OCI-LY3 (cell line): ENCODE data around the gene SPOPL.

Source experiments
- EZH2phosphoT487 ChIP-seq: fragments of 200-600 bp; shearing (Covaris generic); IDR thresholded peaks from 2 replicates; pipeline ENCODE4 v1.6.1; 2018; ENCODE audit warnings: antibody characterized with exemption, mixed run types, low read depth
- TF ChIP-seq, protein P1 (sequence below): fragments of 200-600, 300-600 bp; sonication (generic); IDR thresholded peaks from 2 replicates; pipeline ENCODE4 v1.5.1; 2014; ENCODE audit warnings: antibody characterized with exemption, low read length, low read depth

DNA sequence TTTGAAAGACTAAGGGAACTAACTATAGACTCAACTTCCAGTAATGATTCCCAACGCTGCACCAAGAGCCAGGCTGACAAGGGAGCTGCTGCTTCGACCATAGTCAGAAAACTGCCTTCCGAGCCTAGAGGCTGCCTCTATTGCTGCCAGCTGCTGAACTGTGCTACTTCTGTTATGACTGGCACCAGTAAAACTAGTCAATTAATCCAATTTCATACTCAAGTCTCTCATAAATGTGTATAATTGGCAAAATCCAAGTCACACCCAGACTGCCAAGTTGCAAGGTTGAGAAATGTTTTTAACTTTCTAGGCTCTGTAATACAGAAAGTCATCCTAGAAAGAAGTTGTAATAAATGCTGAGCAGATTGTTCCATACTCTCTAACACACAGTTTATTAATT, 117.4 kb downstream of the SPOPL start:
- TF ChIP-seq, protein P1, sequence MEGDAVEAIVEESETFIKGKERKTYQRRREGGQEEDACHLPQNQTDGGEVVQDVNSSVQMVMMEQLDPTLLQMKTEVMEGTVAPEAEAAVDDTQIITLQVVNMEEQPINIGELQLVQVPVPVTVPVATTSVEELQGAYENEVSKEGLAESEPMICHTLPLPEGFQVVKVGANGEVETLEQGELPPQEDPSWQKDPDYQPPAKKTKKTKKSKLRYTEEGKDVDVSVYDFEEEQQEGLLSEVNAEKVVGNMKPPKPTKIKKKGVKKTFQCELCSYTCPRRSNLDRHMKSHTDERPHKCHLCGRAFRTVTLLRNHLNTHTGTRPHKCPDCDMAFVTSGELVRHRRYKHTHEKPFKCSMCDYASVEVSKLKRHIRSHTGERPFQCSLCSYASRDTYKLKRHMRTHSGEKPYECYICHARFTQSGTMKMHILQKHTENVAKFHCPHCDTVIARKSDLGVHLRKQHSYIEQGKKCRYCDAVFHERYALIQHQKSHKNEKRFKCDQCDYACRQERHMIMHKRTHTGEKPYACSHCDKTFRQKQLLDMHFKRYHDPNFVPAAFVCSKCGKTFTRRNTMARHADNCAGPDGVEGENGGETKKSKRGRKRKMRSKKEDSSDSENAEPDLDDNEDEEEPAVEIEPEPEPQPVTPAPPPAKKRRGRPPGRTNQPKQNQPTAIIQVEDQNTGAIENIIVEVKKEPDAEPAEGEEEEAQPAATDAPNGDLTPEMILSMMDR, result no peak
- TF ChIP-seq EZH2phosphoT487, result no peak
